Right renal pelvis (tissue), 4 donors: ENCODE results near the gene NCF4. TPM values are rescaled to one million over a fixed set of nuclear protein-coding genes. Genes with fewer than 3 reads are reported as not detected.
A peak's percentile ranks its signal among the peaks of the same experiment; 100 is the strongest.

Experiments
- DNase-seq, 4 donors: peaks; one replicate each; pipeline ENCODE4 v3.0.0-alpha.2; 2013; ENCODE audit warnings: low read depth in 4 of 4, low spot score in 3 of 4, missing footprints in 1 of 4
- polyA plus RNA-seq, 4 donors: library from polyadenylated mRNA; unstranded; fragments of 120-200 nt; gene quantifications; one replicate each; pipeline ENCODE4 v1.2.1, GENCODE V29; 2013; ENCODE audit not compliant: insufficient read length in 4 of 4

The NCF4 gene
- 1 to 10 TPM; 1.5 to 2.9 (median 2.2) TPM for polyA plus RNA-seq

- no peak for DNase-seq
Observed at GRCh38 chr22:36860821-36861659, at the start of gene NCF4. TSS of gene NCF4 (plus strand) at chr22:36861006. CDS start at chr22:36861172, 166 bp downstream.

GRCh38 chr22:36811094-36811800, 49.6 kb upstream of the NCF4 start:
- DNase-seq: no peak

GRCh38 chr22:36814801-36815200, 46.0 kb upstream of the NCF4 start:
- no peak for DNase-seq

GRCh38 chr22:36815558-36816338, 45.1 kb upstream of the NCF4 start:
- DNase-seq: no peak

- DNase-seq: no peak
Observed at GRCh38 chr22:36816339-36816635, 44.5 kb upstream of the NCF4 start.

- DNase-seq: peak in 2 of 4 donors; percentile 57 to 60
Observed at GRCh38 chr22:36816636-36817524, 43.9 kb upstream of the NCF4 start, which contains the start of gene PVALB. TSS of gene PVALB (minus strand) at chr22:36817035. CDS start at chr22:36817005, 30 bp downstream.

GRCh38 chr22:36817525-36817848, 43.3 kb upstream of the NCF4 start:
- DNase-seq: no peak

- DNase-seq: no peak
Observed at GRCh38 chr22:36818010-36818642, 42.7 kb upstream of the NCF4 start.

GRCh38 chr22:36819112-36819511, 41.7 kb upstream of the NCF4 start:
- DNase-seq: no peak

GRCh38 chr22:36822581-36822980, 38.2 kb upstream of the NCF4 start:
- no peak for DNase-seq

GRCh38 chr22:36823186-36823839, 37.5 kb upstream of the NCF4 start:
- DNase-seq: no peak

- DNase-seq: no peak
Observed at GRCh38 chr22:36824655-36825054, 36.2 kb upstream of the NCF4 start.

- DNase-seq: no peak
Observed at GRCh38 chr22:36826262-36826661, 34.5 kb upstream of the NCF4 start.

GRCh38 chr22:36828815-36829214, 32.0 kb upstream of the NCF4 start:
- DNase-seq: no peak

- no peak for DNase-seq
Observed at GRCh38 chr22:36829370-36830002, 31.3 kb upstream of the NCF4 start.

GRCh38 chr22:36830601-36831000, 30.2 kb upstream of the NCF4 start:
- no peak for DNase-seq

GRCh38 chr22:36831206-36831605, 29.6 kb upstream of the NCF4 start:
- no peak for DNase-seq

- DNase-seq: no peak
Observed at GRCh38 chr22:36831717-36832116, 29.1 kb upstream of the NCF4 start.

- no peak for DNase-seq
Observed at GRCh38 chr22:36833073-36833472, 27.7 kb upstream of the NCF4 start.
